ENCODE measurements around the gene CCR5AS.

The CCR5AS gene

DNA sequence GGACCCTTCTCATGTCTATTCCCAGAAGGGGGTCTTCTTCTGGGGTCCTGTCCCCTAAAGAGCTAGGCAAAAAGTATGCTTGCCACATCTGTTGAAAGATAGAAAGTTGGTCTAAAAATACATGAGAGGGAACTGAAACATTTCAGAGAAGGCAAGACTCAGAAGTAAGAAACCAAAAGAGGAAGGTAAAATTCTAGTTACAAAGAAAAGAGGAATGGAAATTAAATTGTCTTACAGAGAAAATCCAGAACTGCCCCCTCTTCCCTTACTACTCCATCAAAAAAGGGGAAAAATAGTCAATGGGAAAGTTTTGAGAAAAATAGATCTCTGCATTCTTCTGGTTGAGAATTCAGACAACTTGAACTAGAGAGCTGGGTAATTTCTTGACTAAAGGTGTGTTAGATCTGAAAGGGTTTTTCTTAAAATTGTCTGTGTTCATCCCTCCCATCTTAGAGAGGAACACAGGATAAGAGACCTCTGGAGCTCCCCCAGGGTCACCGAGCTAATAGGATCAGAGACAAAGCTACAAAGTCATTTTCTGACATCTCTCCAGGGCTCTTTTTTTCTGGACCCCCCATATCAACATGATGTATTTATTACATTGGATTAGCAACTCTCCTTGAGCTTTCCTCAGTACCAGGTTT lies 85.3 kb downstream of the CCR5AS start:
- DNase-seq (ENCODE audit: low read depth in 1 of 2, low spot score in 1 of 2): no peak
- no peak for TF ChIP-seq JUND (IDR thresholded peaks at IDR 0.05; ENCODE audit: low read depth)
- in situ Hi-C loops (cut with HindIII; ENCODE audit: low pct_unique_long_range_greater_than_20kb, low sequenced_read_pairs): no loop called here

DNA sequence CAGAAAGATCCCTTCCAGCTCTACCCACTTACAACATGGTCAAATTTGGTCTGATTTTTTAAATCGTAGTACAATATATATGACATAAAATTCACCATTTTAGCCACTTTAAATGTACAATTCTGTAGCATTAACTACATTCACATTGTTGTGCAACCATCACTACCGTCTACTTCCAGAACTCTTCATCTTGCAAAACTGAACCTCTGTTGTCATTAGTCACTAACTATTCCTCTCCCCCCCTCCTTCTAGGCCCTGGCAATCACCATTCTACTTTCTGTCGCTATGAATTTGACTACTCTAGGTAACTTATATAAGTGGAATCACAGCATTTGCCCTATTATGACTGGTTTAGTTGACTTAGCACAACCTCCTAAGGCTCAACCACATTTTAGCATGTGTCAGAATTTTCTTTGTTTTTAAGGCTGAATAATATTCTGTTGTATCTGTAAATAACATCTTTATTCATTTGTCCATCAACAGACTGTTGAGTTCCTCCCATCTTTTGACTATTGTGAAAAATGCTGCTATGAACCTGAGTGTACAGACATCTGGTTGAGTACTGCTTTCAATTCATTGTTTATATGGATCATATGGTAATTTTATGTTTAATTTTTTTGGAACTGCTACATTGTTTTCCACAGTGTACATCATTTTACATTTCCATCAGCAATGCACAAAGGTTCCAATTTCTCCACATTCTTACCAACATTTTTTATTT lies 88.5 kb downstream of the CCR5AS start:
- no peak for TF ChIP-seq JUND (IDR thresholded peaks at IDR 0.05; ENCODE audit: low read depth)
- in situ Hi-C loops (cut with HindIII; ENCODE audit: low pct_unique_long_range_greater_than_20kb, low sequenced_read_pairs): no loop called here
- no peak for DNase-seq (ENCODE audit: low read depth in 1 of 2, low spot score in 1 of 2)

GRCh38 chr3:46316206-46316605 lies 90.7 kb downstream of the CCR5AS start:
- no peak for TF ChIP-seq JUND (IDR thresholded peaks at IDR 0.05; ENCODE audit: low read depth)
- in situ Hi-C loops (cut with HindIII; ENCODE audit: low pct_unique_long_range_greater_than_20kb, low sequenced_read_pairs): no loop called here
- no peak for DNase-seq (ENCODE audit: low read depth in 1 of 2, low spot score in 1 of 2)

DNA sequence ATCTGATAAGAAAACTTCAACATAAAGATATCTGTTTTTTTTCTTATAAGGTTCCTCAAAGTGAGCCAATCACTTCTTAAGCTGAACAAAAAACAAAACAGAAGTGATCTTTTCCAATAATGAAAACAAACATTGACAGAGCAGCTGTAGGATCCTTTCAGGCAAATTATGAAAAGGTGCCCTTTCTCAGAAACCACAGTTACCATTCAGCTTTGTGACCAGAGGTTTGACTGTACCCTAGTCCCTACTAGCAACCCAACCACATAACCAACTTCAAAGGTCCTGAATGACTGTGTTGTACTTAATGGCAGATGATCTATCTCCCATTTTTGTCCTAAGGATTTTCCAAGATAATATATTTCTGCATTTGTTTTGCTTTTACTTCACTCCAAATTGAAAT lies 92.3 kb downstream of the CCR5AS start:
- no peak for TF ChIP-seq JUND (IDR thresholded peaks at IDR 0.05; ENCODE audit: low read depth)
- DNase-seq (ENCODE audit: low read depth in 1 of 2, low spot score in 1 of 2): no peak
- in situ Hi-C loops (cut with HindIII; ENCODE audit: low pct_unique_long_range_greater_than_20kb, low sequenced_read_pairs): no loop called here
